Measurements from ENCODE around the gene WDR82. TPM values are rescaled to one million over a fixed set of nuclear protein-coding genes. Genes with fewer than 3 reads are reported as not detected.

WDR82 gene
- total and polyA plus RNA-seq, 7 donors = 22.2 to 54.9 (median 46.8) TPM

DNA sequence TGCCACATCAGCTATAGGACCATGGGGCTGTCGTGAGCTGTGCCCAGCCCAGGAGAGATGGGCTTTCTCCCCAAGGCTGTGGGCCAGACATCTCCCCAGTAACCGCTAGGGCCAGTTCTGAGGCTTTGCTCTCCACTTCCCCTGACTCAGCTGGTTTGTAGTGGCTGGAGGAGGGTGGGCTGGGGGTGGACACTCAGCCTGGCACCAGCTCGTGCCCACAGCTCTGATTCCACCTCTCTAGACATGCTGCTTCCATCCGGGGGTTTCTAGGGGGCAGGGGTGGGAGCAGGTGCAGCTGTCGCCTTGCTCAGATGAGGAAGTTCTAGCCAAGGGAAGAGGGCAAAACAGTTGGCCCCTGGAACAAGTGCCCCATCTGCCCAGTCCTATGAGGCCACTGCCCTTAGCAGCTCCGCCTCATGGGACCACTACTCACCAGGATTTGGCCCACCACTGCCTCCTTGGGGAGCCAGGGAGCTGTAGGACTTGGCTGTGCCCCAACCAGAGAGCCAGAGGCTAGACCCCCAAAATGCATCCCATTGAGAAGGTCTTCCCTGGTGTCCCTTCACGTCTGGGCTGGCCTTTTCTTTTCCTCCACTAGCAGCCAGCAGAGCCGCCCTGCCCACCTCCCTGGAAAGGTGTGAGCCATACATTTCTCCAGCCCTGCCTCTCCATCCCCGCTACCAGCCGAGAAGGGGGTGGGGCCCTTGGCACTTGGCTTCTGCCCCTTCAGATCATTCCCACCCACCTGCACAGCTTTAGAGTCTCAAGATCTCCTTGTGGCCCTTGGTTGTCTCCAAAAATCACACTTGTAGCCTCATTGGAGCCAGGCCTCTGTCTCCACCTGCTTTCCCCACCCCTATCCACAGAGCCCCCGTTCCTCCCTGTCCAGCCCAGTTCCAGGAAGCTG is 19.0 kb upstream of the WDR82 start:
- H3K36me3 ChIP-seq = peaks cover 0 to 11% (median 3%) of the 10 kb centered on the region in 4 donors
- TF ChIP-seq POLR2A (IDR thresholded peaks at IDR 0.05) (no peak), EP300 (IDR thresholded peaks at IDR 0.05) (no peak), POLR2AphosphoS5 (IDR thresholded peaks at IDR 0.05) (no peak)
- TF ChIP-seq, protein P1, sequence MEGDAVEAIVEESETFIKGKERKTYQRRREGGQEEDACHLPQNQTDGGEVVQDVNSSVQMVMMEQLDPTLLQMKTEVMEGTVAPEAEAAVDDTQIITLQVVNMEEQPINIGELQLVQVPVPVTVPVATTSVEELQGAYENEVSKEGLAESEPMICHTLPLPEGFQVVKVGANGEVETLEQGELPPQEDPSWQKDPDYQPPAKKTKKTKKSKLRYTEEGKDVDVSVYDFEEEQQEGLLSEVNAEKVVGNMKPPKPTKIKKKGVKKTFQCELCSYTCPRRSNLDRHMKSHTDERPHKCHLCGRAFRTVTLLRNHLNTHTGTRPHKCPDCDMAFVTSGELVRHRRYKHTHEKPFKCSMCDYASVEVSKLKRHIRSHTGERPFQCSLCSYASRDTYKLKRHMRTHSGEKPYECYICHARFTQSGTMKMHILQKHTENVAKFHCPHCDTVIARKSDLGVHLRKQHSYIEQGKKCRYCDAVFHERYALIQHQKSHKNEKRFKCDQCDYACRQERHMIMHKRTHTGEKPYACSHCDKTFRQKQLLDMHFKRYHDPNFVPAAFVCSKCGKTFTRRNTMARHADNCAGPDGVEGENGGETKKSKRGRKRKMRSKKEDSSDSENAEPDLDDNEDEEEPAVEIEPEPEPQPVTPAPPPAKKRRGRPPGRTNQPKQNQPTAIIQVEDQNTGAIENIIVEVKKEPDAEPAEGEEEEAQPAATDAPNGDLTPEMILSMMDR (IDR thresholded peaks at IDR 0.05) = no peak
- DNase-seq = no peak
- no peaks in the 10 kb centered on the region for H3K27me3 ChIP-seq
- intact Hi-C loops (cut with DNase I) = no loop called here
- no peaks in the 10 kb centered on the region for H3K9me3 ChIP-seq
- H3K4me3 ChIP-seq = no peak overlapping the region
- no peaks in the 10 kb centered on the region for H3K4me1 ChIP-seq
- 72 to 73% methylated on average over 11 of the region's 11 CpGs for WGBS, 2 donors
- no peak overlapping the region for H3K27ac ChIP-seq

DNA sequence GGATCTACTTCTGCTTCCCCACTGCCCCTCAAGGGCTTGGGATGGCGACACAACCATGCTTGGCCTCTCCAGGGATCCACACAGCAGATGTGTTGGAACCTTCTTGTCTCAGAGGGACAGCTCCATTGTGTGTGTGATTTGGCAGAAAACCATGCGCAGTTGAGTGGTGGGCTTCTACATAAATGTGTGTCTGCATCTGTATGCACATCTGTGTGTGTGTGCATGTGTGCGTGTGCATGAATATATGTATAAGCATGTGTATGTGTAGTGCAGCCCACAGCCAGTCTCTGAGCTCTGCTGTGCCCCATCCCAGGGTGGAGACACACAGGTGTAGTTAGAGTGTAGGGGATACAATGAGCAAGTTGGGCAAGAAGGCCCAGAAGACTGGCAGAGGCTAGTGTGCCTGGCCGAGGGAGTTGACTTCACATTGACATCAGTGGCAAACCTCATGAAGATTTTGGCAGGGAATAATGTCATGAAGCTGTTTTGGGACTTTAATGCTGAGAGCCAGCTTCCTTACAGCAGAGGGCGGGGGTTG is 17.3 kb upstream of the WDR82 start:
- whole genome bisulfite sequencing, 2 donors = 95% methylated on average over 5 of the region's 5 CpGs
- Histone ChIP-seq H3K36me3 (peaks cover 0 to 24% (median 8%) of the 10 kb centered on the region in 4 donors), H3K4me1 (no peaks in the 10 kb centered on the region), H3K9me3 (no peaks in the 10 kb centered on the region), H3K27me3 (no peaks in the 10 kb centered on the region), H3K4me3 (no peak overlapping the region), H3K27ac (no peak overlapping the region)
- no peak for DNase-seq
- TF ChIP-seq POLR2AphosphoS5 (IDR thresholded peaks at IDR 0.05) (no peak), EP300 (IDR thresholded peaks at IDR 0.05) (no peak), POLR2A (IDR thresholded peaks at IDR 0.05) (no peak)
- TF ChIP-seq, protein P1 (IDR thresholded peaks at IDR 0.05) = no peak
- intact Hi-C loops (cut with DNase I) = no loop called here

DNA sequence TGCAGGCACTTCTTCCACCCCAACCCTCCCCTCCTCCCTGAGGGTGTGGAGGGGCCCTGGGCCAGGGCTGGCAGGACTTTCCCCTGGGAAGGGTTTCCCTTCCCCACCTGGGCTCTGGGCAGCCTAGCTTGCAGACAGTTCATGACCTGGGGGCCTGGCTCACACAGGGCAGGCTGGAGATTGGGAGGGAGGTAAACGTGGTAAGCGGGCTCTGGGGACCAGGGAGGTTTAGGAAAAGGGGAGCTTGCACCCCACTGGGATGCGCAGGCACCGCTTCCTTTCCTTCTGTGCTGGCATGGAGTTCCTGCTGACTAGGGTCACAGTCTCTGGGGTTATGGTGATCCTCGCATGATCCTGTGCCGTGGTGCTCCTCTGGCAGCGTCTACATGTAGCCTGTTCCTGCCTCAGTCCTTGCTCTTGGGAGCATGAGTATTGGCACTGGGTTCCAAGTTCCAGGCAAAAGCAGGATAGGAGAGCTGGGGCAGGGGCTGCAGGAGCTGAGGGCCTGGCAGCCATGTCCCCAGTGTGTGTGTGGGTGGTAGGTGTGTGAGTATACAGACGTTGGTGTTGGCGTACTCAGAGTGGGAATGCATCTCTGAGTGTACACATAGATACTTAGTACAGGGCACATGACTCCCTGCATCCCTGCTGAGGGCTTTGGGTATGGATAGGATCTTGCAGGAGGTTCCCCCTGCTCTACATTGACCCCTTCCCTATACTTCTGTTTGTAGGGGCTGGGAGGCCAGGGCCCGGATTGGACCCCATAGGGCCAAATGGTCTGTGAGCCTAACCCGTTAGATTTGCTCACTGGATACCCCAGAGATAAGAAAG is 16.1 kb upstream of the WDR82 start:
- Histone ChIP-seq H3K27me3 (no peaks in the 10 kb centered on the region), H3K4me3 (no peak overlapping the region), H3K36me3 (peaks cover 0 to 24% (median 8%) of the 10 kb centered on the region in 4 donors), H3K9me3 (no peaks in the 10 kb centered on the region), H3K4me1 (no peaks in the 10 kb centered on the region), H3K27ac (no peak overlapping the region)
- 88 to 92% methylated on average over 11 of the region's 11 CpGs for WGBS, 2 donors
- TF ChIP-seq EP300 (IDR thresholded peaks at IDR 0.05) = no peak
- TF ChIP-seq POLR2AphosphoS5 (IDR thresholded peaks at IDR 0.05) = no peak
- TF ChIP-seq POLR2A (IDR thresholded peaks at IDR 0.05) = no peak
- TF ChIP-seq, protein P1 (IDR thresholded peaks at IDR 0.05) = no peak
- intact Hi-C loops (cut with DNase I) = no loop called here
- no peak for DNase-seq

DNA sequence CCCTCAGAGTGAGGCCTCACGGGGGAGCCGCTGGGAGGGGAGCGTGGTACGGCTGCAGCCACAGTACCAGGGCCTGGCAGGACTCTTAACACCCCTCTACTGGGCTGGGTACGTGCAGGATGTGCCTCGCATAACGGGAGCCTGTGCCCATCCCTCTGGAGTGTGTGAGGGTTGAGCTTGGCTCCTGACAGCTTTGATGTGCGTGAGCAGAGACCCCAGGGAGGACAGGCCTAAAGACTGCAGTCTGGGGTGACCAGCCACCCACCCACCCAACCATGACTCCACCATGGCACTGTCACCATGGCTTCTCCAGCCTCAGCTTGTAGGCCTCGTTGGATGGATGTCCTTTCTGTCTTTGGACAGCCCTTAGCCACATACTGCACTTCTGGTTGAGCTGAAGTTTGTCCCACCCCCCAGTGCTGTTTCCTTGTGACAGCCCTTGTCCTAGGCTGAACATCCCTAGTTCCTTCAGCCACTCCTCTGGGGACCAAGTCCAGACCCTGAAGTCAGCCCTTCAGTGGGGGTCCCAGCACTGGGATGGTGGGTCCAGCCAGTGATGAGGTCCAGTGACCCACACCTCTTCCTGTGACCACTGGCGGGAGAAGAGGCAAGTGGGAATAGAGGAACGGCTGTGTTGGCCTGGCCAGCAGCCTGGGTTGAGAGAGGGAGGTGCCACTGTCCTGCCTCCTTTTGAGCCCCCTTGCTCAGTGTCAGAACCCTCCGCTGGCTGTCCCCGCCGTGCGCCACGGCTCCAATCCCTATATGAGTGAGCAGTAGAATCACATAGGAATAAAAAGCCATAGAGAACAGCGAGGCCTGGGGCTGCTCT is 15.3 kb upstream of the WDR82 start:
- intact Hi-C loops (cut with DNase I) = no loop called here
- Histone ChIP-seq H3K9me3 (no peaks in the 10 kb centered on the region), H3K4me1 (peaks cover 0 to under 1% (median under 1%) of the 10 kb centered on the region in 4 donors), H3K27me3 (no peaks in the 10 kb centered on the region), H3K36me3 (peaks cover 0 to 24% (median 8%) of the 10 kb centered on the region in 4 donors), H3K4me3 (no peak overlapping the region), H3K27ac (no peak overlapping the region)
- 92% methylated on average over 17 of the region's 17 CpGs for WGBS, 2 donors
- DNase-seq = no peak
- TF ChIP-seq, protein P1 (IDR thresholded peaks at IDR 0.05) = no peak
- no peak for TF ChIP-seq EP300 (IDR thresholded peaks at IDR 0.05)
- TF ChIP-seq POLR2A (IDR thresholded peaks at IDR 0.05) = no peak
- no peak for TF ChIP-seq POLR2AphosphoS5 (IDR thresholded peaks at IDR 0.05)
